ENCODE results near the gene TM9SF2.
"Not testable (repeated sequence)": the region's sequence is repeated elsewhere in the genome, so short reads cannot be mapped to it uniquely, and the experiment has no call there.

TM9SF2 gene, protein sequence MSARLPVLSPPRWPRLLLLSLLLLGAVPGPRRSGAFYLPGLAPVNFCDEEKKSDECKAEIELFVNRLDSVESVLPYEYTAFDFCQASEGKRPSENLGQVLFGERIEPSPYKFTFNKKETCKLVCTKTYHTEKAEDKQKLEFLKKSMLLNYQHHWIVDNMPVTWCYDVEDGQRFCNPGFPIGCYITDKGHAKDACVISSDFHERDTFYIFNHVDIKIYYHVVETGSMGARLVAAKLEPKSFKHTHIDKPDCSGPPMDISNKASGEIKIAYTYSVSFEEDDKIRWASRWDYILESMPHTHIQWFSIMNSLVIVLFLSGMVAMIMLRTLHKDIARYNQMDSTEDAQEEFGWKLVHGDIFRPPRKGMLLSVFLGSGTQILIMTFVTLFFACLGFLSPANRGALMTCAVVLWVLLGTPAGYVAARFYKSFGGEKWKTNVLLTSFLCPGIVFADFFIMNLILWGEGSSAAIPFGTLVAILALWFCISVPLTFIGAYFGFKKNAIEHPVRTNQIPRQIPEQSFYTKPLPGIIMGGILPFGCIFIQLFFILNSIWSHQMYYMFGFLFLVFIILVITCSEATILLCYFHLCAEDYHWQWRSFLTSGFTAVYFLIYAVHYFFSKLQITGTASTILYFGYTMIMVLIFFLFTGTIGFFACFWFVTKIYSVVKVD

DNA sequence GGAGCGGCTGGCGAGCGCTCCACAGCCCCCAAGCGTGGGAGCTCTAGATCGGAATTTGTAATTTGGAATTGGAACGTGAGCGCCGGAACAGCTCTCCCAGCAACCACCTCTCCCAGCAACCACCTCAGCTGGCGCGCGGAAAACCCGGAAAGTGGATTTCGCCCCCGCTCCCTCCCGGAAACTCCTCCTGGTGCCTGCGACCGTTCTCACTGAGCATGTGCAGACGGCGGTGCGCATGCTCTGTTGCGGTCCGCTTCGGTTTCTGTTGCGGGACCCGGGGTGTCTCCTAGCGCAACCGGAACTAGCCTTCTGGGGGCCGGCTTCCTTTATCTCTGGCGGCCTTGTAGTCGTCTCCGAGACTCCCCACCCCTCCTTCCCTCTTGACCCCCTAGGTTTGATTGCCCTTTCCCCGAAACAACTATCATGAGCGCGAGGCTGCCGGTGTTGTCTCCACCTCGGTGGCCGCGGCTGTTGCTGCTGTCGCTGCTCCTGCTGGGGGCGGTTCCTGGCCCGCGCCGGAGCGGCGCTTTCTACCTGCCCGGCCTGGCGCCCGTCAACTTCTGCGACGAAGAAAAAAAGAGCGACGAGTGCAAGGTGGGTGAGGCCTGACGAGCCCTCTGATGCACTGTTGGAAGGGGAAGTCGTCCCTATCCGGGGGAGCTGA, at the start of gene TM9SF2:
TSS of gene TM9SF2 (plus strand) at position 289 of the 664 bp plus-strand sequence. CDS start at position 424, 135 bp downstream.
- peak; percentile 98 for DNase-seq

DNA sequence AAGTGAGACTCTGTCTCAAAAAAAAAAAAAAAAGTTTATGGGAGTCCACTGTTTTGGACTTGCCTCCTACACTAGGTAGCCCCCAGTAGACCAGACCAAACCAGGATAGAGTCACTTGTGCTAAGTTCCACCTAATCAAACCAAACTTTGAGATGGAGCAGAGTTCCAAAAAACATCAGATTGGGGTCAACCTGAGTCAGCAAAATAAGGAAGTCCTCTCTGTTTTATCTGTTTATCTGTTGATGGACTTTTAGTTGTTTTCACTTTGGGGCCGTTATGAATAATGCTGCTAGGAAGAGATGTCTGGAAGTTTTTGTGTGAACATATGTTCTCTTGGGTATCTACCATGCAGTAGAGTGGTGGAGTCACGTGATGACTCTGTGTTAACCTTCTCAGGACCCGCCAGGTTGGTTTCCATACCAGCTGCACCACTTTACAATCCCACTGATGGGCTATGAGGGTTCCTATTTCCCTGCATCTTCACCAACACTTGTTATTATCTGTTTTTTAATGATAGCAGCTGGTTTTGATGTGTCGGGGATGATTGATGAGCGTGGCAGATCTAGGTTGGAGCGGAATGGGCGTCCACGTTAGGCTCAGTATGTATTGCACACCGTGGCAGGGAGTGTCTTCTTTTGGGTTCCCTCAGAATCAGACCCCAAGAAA, 46.6 kb upstream of the TM9SF2 start:
- DNase-seq = no peak

DNA sequence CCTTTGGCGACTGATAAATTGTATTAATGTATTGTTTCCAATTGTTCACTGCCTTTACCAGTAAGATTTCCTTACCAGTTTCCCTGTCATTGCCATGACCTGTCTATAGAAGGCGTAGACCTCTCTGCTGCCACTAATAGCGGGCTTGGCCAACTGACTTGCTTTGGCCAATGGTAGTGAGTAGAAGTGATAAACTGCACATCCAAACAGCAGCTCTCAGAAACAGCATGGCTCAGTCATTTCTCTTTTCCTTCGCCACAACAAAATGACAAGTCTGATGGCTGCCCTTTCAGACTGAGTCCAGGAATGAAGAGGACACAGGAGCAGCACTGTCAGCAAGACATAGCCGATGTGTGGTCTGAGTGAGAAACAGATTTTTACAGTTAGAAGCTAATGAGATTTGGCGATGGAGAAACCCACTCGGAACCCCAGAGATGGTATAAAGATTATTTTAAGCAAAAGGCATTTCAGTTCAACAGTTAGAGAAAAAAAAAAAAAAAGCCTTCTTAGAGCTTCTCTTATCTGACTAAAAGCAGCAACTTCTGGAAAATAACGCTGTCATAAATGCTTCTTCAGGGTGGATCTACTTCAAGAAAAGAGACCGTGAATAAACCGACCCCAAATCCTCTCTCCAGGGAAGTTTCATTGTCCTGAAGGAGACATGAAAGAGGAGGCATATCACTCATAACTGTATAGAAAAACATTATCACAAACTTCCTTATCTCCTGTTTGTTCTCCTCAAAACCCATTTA, 42.0 kb upstream of the TM9SF2 start:
- no peak for DNase-seq

DNA sequence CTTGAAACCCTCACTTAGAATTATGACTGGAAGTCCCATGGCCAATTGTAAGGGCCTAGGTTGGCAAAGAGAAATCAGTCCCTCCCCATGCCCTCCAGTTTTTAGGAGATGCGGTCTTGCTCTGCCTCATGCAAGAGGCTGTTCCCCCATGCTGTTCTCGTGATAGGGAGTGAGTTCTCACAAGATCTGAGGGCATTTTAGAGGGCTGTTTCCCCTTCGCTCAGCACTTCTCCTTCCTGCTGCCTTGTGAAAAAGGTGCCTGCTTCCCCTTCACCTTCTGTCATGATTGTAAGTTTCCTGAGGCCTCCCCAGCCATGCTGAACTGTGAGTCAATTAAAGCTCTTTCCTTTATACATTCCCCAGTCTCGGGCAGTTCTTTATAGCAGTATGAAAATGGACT, 40.5 kb upstream of the TM9SF2 start:
- not testable (repeated sequence) for DNase-seq

DNA sequence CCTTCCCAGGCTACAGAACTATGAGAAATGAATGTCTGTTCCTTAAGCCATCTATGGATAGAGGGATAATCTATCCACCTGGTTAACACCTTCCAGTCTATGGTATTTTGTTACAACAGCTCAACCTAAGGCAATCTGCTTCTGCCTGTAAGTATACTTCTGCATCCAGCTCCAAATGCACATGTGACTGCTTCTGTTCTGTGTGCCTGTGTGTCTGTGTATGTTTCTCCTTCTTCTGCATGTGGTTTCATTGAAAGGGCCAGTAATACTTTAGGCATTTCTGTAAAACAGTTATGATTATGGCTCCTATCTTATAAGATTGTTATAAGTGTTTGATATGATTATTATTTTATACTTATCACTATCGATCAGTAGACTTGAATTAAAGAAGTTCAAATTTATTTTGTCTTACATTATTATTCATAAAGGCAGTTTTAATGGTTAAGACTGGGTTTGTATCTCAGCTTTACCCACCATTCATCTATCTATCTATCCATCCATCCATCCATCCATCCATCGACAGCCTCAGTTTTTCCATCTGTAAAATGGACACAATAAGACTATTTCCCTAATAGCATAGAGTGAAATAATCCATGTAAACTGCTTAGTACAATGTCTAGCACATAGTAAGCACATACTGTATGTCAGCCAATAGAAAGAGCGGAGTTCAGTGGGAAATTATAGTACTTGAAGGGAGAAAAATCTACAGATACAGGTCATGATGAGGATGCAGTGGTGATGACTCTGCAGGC, 37.5 kb upstream of the TM9SF2 start:
- DNase-seq = no peak

DNA sequence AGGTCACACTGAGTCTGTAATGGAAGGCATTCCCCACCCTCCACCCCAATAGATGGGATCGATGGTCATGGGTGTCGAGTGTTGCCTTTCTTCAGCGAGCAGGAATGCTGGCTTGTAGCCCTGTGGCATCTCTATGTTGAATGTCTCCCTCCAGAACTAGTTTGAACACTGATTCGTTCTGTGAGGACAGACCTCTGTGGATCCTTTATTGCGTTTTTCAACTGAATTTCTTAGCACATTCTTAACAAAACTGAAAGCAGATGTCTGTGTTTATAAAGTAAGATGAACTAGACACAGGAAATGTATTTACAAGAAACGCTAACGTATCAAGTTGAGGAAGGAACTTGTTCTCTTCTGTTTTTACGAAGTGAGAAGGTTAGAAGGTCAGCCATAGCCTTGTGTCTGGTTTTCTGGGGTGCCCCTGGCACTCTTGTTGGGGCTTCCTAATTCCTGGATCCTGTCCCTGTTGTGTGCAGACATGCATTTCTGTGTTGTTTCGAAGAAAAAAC, 36.8 kb upstream of the TM9SF2 start:
- no peak for DNase-seq

DNA sequence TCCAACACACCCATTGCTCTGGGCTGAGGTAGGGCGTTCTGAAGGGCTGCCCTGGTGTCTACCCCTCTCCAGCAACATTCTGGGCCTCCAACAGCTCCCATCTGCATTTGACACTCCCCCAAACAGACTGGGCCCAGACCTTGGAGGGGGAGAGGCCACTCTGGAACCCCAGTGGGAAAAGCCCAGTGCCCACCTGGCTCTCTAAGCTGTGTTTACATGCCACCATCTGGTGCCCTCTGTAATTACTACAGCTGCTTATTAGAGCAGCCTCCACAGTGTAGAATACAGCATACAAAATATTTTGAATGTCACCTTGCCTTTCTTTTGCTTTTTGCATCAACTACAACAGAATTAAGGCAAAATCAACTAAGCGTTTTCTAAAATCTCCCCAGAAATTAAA, 35.8 kb upstream of the TM9SF2 start:
- peak; percentile 65 for DNase-seq

DNA sequence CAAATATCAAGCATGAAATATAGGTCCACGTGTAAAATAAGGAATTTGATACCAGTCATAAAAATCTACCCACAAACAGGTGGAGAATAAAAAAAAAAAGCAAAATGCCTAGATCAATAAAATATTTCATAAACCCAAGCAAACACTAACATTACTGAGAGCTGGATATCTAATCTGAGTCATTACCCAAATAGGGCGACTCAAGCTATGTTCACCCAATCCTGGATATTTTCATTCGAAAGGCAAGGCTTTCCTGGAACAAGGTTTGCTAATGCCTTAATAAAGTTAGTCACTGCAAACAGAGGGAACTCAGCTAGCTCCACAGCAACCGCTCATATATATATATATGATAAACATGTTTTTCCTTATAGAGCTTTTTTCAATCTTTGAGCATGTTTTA, 33.5 kb upstream of the TM9SF2 start:
- no peak for DNase-seq

DNA sequence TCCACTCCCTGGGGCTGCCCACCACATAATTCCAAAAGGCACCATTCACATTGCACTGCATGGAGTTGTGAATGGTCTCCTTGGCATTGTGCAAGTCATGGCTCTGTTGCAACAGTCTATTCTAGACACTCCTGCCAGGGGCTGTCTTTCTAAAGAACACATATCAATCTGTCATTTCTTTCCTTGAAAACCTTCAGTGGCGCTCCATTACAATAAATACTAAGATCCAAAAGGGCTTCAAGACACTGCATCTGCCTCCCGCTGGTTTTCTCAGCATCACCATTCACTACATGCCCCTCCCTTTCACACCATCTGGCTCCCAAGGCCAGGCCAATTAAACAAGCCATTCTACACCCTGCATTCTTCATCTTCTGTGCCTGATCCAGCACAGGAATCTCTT, 32.2 kb upstream of the TM9SF2 start:
- no peak for DNase-seq

DNA sequence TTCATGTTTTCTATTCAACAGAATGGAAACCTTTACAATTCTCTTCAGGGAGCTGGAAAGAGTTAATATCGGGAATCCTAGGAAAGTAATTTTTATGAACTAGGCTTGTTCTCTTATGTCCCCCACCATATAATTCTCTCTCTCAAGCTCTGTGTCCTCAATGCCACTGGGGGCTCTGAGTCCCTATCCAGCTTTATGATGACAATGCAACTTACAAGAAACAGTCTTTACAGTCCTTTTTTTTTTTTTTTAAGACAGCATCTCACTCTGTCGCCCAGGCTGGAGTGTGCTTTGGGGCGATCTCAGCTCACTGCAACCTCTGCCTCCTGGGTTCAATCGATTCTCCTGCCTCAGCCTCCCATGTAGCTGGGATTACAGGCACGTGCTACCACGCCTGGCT, 31.2 kb upstream of the TM9SF2 start:
- DNase-seq = no peak

DNA sequence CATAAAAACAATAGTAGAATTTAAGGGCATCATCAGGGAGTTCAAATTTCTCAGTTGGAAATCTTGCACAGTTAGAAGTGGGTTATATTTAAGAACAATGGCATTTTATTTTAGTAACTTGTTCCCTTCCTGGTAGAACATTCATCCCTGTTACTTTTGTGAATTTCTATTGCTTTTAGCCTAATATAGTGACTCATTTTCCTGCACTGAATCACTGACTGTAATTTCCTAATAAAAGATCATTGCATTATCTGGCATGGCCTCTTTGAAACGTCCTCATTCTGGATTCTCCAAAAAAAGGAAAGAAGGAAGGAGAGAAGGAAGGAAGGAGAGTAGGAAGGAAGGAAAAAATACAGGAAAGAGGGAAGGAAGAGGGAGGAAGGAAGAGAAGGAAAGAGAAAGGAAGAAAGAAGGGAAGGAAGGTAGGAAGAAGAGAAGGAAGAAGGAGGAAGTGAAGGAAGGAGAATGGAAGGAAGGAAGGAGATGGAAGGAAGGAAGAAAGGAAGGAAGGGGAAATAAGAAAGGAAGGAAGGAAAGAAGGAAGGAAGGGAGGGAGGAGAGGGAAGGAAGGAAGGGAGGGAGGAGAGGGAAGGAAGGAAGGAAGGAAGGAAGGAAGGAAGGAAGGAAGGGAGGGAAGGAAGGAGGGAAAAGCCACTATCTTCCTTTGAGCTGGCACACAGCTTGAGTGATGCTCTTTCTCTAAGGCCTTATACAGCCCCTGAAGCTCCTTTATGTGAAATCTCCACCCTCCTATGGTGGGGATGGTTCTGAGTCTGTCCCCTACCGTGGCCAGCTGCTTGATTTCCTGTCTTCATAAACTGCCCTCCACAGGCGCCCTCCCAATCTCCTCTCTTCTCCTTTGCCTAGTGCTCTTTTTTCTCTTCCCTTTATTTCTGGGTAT, 29.8 kb upstream of the TM9SF2 start:
- DNase-seq = no peak

DNA sequence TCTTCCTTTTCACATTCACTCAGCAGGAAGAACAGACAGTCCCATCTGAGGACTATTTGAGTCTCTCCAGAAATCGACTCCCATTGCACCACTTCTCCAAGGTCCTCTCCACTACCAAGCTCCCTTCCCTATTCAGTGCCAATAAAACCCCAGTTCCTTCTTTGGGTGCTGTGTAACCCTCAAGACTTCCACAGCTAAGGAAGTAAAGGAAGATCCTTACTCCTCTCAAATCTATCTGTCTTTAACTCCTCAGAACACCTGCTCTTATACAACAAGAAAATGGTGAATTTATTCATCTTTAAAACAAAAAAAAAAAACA, 29.2 kb upstream of the TM9SF2 start:
- no peak for DNase-seq

DNA sequence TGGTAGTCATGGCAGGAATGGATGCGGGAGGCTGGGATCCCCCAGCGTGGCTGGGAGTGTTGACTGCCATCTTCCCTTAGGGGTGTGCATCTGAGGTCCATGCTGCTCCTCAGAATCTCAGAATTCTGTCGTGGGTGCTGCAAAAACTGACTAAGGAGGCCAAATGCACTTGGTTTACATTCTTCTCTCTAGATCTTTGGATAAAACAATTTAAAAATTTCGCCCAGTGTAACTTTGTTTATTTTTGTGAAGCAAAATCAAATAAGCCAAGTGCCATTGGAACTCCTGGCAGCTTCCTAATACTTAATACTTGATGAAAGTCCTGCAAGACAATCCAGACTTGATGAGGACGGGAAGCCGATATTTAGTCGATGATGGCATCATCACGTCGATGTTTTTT, 27.8 kb upstream of the TM9SF2 start:
- DNase-seq = no peak

DNA sequence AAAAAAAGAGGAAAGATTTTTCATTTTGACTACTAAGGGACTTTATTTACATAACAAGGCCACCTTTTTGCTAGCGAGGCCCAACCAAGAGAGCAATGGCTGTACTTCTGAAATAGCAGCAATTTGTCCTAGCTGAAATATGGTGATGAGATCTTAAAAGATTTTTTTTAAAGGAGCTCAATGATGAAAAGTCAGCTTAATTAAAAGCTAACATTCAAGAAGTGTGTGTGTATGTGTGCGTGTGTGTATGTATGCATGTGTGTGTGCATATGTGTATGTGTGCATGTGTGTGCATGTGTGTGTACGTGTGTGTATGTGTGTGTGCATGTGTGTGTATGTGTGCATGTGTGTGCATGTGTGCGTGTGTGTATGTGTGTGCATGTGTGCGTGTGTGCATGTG, 24.6 kb upstream of the TM9SF2 start:
- DNase-seq = no peak

DNA sequence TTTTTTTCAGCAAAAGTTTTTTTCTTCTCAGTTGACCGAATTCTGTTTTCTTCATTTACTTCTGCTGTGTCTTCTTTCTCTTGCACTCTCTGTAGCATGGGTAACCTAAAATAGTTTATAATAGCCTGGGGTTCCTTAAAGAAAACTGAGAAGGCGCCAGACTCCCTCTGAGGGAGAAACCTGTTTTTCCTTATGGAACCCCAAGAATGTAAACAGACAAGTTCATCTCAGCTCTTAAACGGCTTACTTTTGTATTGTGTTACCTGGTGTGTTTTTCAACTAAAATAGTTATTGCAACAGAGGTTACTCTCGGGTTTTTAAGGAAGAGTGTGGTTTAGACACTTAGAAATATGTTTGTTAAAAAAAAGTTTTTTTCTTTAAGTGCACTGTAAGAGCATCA, 23.8 kb upstream of the TM9SF2 start:
- no peak for DNase-seq

DNA sequence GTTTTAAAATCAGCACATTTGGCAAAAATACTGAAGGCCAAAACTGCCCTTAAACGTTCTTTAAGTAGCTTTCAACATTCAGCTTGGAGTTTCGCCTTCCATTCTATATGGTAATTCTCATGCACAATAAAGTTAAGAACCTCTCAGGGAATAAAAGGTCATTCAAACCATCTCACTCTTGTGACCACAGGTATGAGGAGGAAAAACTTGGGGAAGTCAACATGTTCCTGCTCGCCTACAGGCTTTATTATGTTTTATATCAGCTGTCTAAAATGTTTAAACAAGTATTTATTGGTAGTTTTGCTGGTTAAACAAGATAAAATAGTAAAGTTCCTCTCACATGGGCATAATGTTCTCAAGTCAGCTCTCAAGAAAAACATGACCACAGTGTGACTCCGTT, 19.9 kb upstream of the TM9SF2 start:
- DNase-seq = no peak

DNA sequence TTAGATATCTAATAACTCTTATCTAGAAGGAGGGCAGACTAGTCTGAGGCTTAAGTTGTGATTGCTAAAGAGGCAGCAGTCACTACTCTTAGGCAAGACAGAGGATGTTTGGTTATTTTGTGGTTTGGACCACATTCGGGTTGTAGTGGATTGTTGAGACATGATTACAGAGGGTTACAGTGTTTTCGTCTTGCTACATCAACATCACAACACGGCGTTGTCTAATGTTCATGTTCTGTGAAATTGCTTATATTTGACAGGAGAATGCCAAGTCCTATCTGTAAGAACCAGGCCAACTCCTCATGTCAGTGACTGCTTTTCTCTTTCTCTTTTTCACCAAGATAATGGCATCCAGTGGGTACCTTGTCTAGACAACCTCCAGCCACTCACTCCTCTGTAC, 16.8 kb upstream of the TM9SF2 start:
- DNase-seq = no peak

DNA sequence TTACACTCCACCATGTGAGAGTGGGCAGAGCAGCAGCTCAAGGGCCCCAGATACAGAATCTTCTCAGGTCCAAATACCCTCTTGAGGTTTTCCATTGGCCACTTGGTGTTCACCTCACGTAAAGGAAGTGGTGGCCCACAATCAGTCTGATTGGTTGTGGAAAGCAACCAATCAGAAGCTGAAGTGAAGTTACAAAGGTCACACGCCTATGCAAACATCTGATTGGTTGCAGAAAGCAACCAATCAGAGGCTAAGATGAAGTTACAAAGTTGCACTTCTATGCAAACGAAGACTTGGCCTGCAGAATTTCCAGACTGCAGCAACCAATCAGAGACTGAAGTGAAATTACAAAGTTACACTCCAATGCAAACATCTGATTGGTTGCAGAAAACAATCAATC, 14.3 kb upstream of the TM9SF2 start:
- DNase-seq = no peak

DNA sequence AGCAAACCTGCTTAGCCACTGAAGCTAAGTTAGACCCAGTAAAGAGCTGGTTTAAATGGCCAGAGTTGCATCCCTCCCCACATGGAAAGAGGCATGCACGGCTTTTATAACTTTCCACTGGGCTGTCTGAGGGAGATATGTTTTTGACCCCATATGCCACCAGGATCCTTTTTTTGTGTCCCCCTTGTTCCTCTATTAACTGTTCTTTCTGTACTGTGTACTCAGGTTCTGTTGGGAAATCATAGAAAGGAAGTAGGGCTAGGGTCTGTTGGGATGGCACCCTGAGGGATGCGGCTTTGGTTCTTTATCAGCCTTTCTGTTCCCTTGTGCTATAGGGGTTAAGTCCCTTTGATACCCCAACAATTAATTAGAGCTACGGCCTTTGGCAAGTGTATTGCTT, 12.2 kb upstream of the TM9SF2 start:
- DNase-seq = no peak

DNA sequence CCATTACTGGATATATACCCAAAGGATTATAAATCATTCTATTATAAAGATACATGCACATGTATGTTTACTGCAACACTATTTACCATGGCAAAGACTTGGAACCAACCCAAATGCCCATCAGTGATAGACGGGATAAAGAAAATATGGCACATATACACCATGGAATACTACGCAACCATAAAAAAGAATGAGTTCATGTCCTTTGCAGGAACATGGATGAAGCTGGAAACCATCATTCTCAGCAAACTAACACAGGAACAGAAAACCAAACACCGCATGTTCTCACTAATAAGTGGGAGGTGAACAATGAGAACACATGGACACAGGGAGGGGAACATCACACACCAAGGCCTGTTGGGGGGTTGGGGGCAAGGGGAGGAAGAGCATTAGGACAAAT, 9.5 kb upstream of the TM9SF2 start:
- not testable (repeated sequence) for DNase-seq

All from NCI-H1092 (cell line).